ENCODE data around the gene THBS3.
A peak's percentile ranks its signal among the peaks of the same experiment; 100 is the strongest.

THBS3 gene

DNA sequence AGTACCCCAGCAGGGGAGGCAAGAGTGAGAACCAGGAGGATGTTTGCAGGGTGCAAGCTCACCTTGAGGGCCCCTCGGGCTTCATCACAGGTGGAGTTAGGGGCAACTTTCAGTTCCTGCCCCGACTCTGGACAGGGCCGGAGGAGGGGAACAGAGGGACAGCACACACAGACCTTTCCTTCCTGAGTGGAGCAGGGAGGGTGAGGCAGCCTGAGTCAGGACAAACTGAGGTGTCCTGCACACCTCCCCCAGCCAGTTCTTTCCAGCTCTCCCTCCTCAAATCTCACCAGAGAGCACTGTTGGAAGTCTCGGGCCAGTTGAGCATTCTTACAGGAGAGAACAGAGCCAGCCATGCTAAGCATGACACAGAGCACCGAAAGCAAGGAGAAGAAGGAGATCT is 46.1 kb upstream of the THBS3 start:
- no peak for DNase-seq
- peak overlapping the region; percentile 85 for H3K4me3 ChIP-seq (ENCODE audit: low read depth, low read length)

DNA sequence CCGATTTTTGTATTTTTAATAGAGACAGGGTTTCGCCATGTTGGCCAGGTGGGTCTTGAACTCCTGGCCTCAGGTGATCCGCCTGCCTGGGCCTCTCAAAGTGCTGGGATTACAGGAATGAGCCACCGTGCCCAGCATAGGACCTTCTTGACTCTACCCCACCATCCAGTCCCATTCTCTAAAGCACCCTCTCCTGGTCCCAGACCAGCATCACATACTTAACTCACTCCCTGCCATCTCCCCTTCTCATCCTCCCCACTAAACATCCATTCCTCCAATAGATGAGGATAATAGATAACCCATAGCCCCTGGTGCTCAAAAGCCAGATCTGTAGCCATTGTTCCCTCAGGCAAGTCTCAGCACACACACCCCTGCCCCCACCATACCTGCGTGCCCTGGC is 45.5 kb upstream of the THBS3 start:
- H3K9me3 ChIP-seq = no peaks in the 10 kb centered on the region
- H3K36me3 ChIP-seq = no peaks in the 10 kb centered on the region; the same call in none of the 2 replicates
- peak overlapping the region; percentile 85 for H3K4me3 ChIP-seq (ENCODE audit: low read depth, low read length)
- no peaks in the 10 kb centered on the region for H3K27me3 ChIP-seq
- H3K4me1 ChIP-seq = peaks cover 9% of the 10 kb centered on the region
- no peak for DNase-seq
- TF ChIP-seq, protein P1, sequence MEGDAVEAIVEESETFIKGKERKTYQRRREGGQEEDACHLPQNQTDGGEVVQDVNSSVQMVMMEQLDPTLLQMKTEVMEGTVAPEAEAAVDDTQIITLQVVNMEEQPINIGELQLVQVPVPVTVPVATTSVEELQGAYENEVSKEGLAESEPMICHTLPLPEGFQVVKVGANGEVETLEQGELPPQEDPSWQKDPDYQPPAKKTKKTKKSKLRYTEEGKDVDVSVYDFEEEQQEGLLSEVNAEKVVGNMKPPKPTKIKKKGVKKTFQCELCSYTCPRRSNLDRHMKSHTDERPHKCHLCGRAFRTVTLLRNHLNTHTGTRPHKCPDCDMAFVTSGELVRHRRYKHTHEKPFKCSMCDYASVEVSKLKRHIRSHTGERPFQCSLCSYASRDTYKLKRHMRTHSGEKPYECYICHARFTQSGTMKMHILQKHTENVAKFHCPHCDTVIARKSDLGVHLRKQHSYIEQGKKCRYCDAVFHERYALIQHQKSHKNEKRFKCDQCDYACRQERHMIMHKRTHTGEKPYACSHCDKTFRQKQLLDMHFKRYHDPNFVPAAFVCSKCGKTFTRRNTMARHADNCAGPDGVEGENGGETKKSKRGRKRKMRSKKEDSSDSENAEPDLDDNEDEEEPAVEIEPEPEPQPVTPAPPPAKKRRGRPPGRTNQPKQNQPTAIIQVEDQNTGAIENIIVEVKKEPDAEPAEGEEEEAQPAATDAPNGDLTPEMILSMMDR (IDR thresholded peaks at IDR 0.05; ENCODE audit: low read depth, low read length) = peak; percentile 26

More for the DNA sequence above, 46.1 kb upstream of the THBS3 start:
- TF ChIP-seq, protein P1 (IDR thresholded peaks at IDR 0.05; ENCODE audit: low read depth, low read length) = no peak
- H3K9me3 ChIP-seq = no peaks in the 10 kb centered on the region
- H3K4me1 ChIP-seq = peaks cover 5% of the 10 kb centered on the region; the same call in 1 of the 2 replicates
- H3K27me3 ChIP-seq = no peaks in the 10 kb centered on the region
- H3K36me3 ChIP-seq = peaks cover 5% of the 10 kb centered on the region; the same call in 1 of the 2 replicates

DNA sequence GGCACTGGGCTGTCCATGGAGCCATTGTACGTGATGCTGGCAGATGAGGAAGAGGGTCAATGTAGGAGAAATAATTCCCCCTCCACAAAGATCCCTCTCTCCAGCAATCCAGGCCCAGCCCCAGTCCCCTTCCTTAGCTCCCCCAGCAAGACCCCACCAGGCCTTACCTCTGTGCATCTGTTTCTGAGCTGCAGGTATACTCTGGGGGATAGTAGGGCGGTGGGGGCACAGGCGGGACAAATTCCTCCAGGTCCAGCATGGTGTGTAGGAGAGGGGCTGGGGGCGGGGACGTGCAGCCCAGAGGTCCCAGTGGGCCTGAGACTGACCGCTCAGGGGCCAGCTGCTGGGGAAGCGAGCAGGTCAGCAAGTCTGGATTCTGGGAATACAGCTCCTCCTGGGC is 43.9 kb upstream of the THBS3 start:
- Histone ChIP-seq H3K4me3 (ENCODE audit: low read depth, low read length) (no peak overlapping the region), H3K27me3 (no peaks in the 10 kb centered on the region), H3K9me3 (no peaks in the 10 kb centered on the region), H3K4me1 (peaks cover 14% of the 10 kb centered on the region), H3K36me3 (no peaks in the 10 kb centered on the region; the same call in none of the 2 replicates)
- TF ChIP-seq, protein P1 (IDR thresholded peaks at IDR 0.05; ENCODE audit: low read depth, low read length) = no peak
- no peak for DNase-seq

DNA sequence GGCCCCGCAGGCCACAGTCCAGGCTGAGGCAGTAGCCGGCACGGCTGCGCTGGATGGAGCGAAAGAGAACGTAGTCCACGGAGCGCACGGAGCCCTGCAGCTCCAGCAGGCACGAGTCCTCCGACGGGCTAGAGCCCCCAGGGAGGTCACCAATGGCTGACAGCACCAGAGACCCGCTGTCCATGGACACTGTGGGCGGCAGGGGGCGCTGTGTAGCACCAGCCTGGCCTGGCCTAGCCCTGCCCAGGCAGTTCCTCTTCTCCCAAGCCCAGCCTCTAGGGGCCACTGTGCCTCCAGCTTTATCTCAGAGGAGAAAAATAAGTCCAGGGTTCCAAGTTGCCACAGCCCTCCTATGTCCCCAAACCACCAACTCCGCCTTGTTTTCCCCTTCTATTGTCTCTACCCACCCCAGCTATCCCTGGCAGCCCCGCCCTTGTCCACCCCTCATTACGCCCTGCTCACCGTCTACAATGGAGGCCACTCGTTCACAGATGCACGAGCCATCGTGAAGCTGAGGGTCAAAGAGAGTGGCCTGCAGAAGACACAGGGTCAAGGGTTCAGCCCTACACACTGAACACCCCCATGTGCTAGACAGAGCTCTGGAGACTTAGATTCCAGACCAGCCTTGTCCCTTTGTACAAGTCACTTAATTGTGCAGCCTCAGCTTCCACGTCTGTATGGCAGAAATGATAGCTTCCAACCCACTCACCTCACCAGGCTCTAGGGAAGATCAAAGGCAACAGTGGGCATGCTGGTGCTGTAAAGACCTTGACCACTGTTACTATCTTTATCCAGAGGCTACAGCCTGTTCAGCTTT is 43.1 kb upstream of the THBS3 start:
- Histone ChIP-seq H3K27me3 (no peaks in the 10 kb centered on the region), H3K36me3 (no peaks in the 10 kb centered on the region; the same call in none of the 2 replicates), H3K4me1 (peaks cover 14% of the 10 kb centered on the region), H3K9me3 (no peaks in the 10 kb centered on the region), H3K4me3 (ENCODE audit: low read depth, low read length) (peak overlapping the region; percentile 60)
- TF ChIP-seq, protein P1 (IDR thresholded peaks at IDR 0.05; ENCODE audit: low read depth, low read length) = peak; percentile 100
- DNase-seq = peak; percentile 98

DNA sequence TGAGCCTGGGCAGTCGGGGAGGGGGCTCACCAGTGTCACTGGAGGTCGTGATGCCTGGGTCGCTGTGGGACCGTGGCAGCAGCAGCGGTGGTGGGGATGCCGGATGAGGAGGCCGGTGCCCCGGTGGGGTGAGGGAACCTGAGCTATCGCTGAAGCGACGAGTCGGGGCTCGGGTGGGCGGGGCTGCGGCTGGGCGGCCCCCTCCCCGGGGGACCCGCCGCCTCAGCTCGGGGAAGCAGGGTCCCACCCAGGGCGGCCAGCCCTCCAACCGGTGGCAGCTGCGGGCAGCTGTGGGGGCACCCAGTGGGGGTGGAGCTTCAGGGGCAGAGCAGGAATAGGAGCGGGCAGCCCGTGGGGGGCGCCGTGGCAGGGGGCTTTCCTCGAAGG is 42.5 kb upstream of the THBS3 start:
- Histone ChIP-seq H3K9me3 (no peaks in the 10 kb centered on the region), H3K4me3 (ENCODE audit: low read depth, low read length) (peak overlapping the region; percentile 60), H3K27me3 (no peaks in the 10 kb centered on the region), H3K36me3 (no peaks in the 10 kb centered on the region; the same call in none of the 2 replicates), H3K4me1 (peaks cover 14% of the 10 kb centered on the region)
- TF ChIP-seq, protein P1 (IDR thresholded peaks at IDR 0.05; ENCODE audit: low read depth, low read length) = no peak
- DNase-seq = no peak
